HCT116 (cell line): ENCODE measurements around the gene OR52B2.

Experiments used
- ATF3 ChIP-seq: IDR thresholded peaks from 2 replicates; pipeline ENCODE4 v1.6.1; 2012
- CTCF ChIP-seq, 3 experiments: fragments of 200-600 bp in 1 of 3; sonication (generic) in 1 of 3; IDR thresholded peaks in 2 of 3; conservative IDR thresholded peaks in 1 of 3; 2 replicates each; pipeline ENCODE4 v1.5.1; 2012 to 2017; ENCODE audit warnings: low read depth in 2 of 3, low read length in 2 of 3, antibody characterized with exemption in 1 of 3, borderline replicate concordance in 1 of 3, control low read depth in 1 of 3, mild to moderate bottlenecking in 1 of 3, mixed read lengths in 1 of 3, mixed run types in 1 of 3, moderate library complexity in 1 of 3; ENCODE audit not compliant: insufficient read depth in 1 of 3
- EZH2 ChIP-seq: fragments of 200-600 bp; sonication (generic); IDR thresholded peaks from 2 replicates; pipeline ENCODE4 v1.6.1; 2017; ENCODE audit warnings: antibody characterized with exemption, mixed run types
- JUND ChIP-seq: IDR thresholded peaks from 2 replicates; pipeline ENCODE4 v1.6.1; 2012
- MAX ChIP-seq: IDR thresholded peaks from 2 replicates; pipeline ENCODE4 v1.6.1; 2012
- POLR2A ChIP-seq: IDR thresholded peaks from 2 replicates; pipeline ENCODE4 v1.7.0; 2011; ENCODE audit warnings: borderline replicate concordance; ENCODE audit not compliant: insufficient read depth, insufficient read length; ENCODE audit errors: extremely low read depth
- SRF ChIP-seq: IDR thresholded peaks from 2 replicates; pipeline ENCODE4 v1.6.1; 2012; ENCODE audit warnings: low read depth
- ZFX ChIP-seq: fragments of 450-650 bp; IDR thresholded peaks from 2 replicates; pipeline ENCODE4 v1.6.1; 2017
- ZNF274 ChIP-seq: fragments of 200-500 bp; sonication (Bioruptor generic); IDR thresholded peaks from 2 replicates; pipeline ENCODE4 v1.6.1; 2014; ENCODE audit warnings: mild to moderate bottlenecking, low read depth, low read length, inconsistent platforms
- TF ChIP-seq, protein P1 (sequence below): IDR thresholded peaks from 2 replicates; pipeline ENCODE4 v1.6.1; 2012; ENCODE audit warnings: low read depth

DNA sequence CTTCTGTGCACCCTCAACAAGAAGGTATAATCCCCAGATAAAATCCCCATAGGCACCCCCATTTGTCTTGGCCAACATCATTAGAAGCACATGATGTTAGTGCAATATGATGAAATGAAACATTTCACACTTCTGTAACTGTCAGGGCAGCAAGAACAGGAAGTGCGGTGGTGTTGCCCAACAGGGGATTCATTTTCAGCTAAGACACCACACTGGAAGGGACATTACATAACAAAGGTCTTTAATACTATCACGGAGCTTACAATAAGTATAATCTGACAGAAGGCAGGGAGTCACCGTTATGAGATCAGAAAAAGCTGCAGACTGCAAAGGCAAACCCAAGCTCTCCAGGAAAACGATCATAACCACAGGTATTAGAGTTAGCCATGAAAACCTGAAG, 30.8 kb upstream of the OR52B2 start:
- TF ChIP-seq CTCF (IDR thresholded peaks at IDR 0.05 in 2 of 3, conservative IDR thresholded peaks at IDR 0.05 in 1 of 3; ENCODE audit: borderline replicate concordance in 1 of 3, insufficient read depth in 1 of 3, low read depth in 2 of 3, low read length in 2 of 3) (no peak), ZNF274 (no peak), JUND (no peak), MAX (no peak), POLR2A (no peak), SRF (no peak), ATF3 (no peak), EZH2 (no peak), ZFX (no peak)
- TF ChIP-seq, protein P1, sequence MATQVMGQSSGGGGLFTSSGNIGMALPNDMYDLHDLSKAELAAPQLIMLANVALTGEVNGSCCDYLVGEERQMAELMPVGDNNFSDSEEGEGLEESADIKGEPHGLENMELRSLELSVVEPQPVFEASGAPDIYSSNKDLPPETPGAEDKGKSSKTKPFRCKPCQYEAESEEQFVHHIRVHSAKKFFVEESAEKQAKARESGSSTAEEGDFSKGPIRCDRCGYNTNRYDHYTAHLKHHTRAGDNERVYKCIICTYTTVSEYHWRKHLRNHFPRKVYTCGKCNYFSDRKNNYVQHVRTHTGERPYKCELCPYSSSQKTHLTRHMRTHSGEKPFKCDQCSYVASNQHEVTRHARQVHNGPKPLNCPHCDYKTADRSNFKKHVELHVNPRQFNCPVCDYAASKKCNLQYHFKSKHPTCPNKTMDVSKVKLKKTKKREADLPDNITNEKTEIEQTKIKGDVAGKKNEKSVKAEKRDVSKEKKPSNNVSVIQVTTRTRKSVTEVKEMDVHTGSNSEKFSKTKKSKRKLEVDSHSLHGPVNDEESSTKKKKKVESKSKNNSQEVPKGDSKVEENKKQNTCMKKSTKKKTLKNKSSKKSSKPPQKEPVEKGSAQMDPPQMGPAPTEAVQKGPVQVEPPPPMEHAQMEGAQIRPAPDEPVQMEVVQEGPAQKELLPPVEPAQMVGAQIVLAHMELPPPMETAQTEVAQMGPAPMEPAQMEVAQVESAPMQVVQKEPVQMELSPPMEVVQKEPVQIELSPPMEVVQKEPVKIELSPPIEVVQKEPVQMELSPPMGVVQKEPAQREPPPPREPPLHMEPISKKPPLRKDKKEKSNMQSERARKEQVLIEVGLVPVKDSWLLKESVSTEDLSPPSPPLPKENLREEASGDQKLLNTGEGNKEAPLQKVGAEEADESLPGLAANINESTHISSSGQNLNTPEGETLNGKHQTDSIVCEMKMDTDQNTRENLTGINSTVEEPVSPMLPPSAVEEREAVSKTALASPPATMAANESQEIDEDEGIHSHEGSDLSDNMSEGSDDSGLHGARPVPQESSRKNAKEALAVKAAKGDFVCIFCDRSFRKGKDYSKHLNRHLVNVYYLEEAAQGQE: no peak
